Loucy (cell line): ENCODE data around the gene ACAP1.

Experiments used
- CTCF ChIP-seq: fragments of 200-600 bp; sonication (generic); conservative IDR thresholded peaks from 2 replicates; pipeline ENCODE4 v1.5.1; 2014; ENCODE audit warnings: mild to moderate bottlenecking, antibody characterized with exemption, low read length
- EZH2phosphoT487 ChIP-seq: fragments of 200-600 bp; IDR thresholded peaks from 2 replicates; pipeline ENCODE4 v1.6.1; 2018; ENCODE audit warnings: antibody characterized with exemption, mild to moderate bottlenecking, moderate library complexity, borderline replicate concordance

- no peak for TF ChIP-seq CTCF
- TF ChIP-seq EZH2phosphoT487, result no peak
These were observed 19.2 kb downstream of the ACAP1 start for GRCh38 chr17:7355573-7355972.
